ENCODE results near the gene ADGRL2.

DNA sequence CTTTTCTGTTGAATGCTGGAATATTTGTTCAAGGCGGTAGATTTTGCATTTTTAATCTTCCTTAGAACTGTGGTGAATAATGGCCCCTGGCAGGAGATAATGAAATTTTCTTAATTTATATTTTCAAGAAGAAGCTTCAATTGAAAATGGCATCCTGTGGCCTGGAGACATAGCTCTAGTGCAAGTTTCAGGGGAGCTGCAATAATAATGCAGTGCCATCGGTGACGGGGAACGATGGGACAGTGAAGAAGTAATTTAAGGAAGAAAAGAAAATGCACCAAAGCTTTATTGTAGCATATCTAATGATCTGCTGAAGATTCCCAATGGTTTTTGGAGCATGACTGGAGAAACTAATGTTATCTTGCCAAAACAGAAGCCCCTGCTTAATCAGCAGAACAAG, 128.4 kb downstream of the ADGRL2 start:
- TF ChIP-seq, protein P1, sequence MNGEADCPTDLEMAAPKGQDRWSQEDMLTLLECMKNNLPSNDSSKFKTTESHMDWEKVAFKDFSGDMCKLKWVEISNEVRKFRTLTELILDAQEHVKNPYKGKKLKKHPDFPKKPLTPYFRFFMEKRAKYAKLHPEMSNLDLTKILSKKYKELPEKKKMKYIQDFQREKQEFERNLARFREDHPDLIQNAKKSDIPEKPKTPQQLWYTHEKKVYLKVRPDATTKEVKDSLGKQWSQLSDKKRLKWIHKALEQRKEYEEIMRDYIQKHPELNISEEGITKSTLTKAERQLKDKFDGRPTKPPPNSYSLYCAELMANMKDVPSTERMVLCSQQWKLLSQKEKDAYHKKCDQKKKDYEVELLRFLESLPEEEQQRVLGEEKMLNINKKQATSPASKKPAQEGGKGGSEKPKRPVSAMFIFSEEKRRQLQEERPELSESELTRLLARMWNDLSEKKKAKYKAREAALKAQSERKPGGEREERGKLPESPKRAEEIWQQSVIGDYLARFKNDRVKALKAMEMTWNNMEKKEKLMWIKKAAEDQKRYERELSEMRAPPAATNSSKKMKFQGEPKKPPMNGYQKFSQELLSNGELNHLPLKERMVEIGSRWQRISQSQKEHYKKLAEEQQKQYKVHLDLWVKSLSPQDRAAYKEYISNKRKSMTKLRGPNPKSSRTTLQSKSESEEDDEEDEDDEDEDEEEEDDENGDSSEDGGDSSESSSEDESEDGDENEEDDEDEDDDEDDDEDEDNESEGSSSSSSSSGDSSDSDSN (IDR thresholded peaks at IDR 0.05; ENCODE audit: borderline replicate concordance in 1 of 2, low read depth in 2 of 2, low read length in 2 of 2), result no peak
- TF ChIP-seq CTCF (IDR thresholded peaks at IDR 0.05 in 2 of 3, conservative IDR thresholded peaks at IDR 0.05 in 1 of 3; ENCODE audit: insufficient read depth in 2 of 3, low read depth in 1 of 3, low read length in 3 of 3) (no peak), USF1 (CRISPR knock-in tag; IDR thresholded peaks at IDR 0.05) (no peak), RBM17 (IDR thresholded peaks at IDR 0.05; ENCODE audit: borderline replicate concordance, low read depth, low read length) (no peak), BACH1 (tag; IDR thresholded peaks at IDR 0.05) (no peak)
